GM12891 (cell line): ENCODE results near the gene PLP1.

Experiments
- PAX5 ChIP-seq: IDR thresholded peaks from 2 replicates; pipeline ENCODE4 v1.6.1; 2011; ENCODE audit warnings: low read length, moderate library complexity, mild to moderate bottlenecking; ENCODE audit not compliant: insufficient read depth, severe bottlenecking
- POLR2A ChIP-seq: IDR thresholded peaks from 2 replicates; pipeline ENCODE4 v1.6.1; 2011; ENCODE audit warnings: low read depth, low read length, control low read depth
- POLR2AphosphoS5 ChIP-seq: IDR thresholded peaks from 2 replicates; pipeline ENCODE4 v1.6.1; 2011; ENCODE audit warnings: low read depth, low read length, control low read depth
- POU2F2 ChIP-seq: IDR thresholded peaks from 2 replicates; pipeline ENCODE4 v1.6.1; 2011; ENCODE audit warnings: low read depth, mild to moderate bottlenecking, control low read depth, low read length, moderate library complexity
- SPI1 ChIP-seq: IDR thresholded peaks from 2 replicates; pipeline ENCODE4 v1.6.1; 2011; ENCODE audit warnings: low read depth, low read length, control low read depth
- TAF1 ChIP-seq: IDR thresholded peaks from 2 replicates; pipeline ENCODE4 v1.6.1; 2011; ENCODE audit warnings: low read depth, low read length, control low read depth

GRCh38 chrX:103818842-103819619, 42.4 kb downstream of the PLP1 start:
- TF ChIP-seq POLR2A (no peak), SPI1 (no peak), POLR2AphosphoS5 (no peak), TAF1 (no peak), PAX5 (no peak), POU2F2 (no peak)
